HCT116 (cell line): ENCODE results near the gene MISP. TPM values are rescaled to one million over a fixed set of nuclear protein-coding genes. Genes with fewer than 3 reads are reported as not detected.

ENCODE experiments used
- ATAC-seq: fragments of 200-7000 bp; cut with Tn5 transposase; 2 replicates; pipeline ENCODE4 v1.9.1; 2020; ENCODE audit warnings: mild to moderate bottlenecking, moderate library complexity
- BruUV-seq: library from RNA; stranded (reverse); fragments of 400-500 nt; replicated peaks from 2 replicates; lab custom pipeline; 2021; lab: Mats Ljungman, UMichigan
- CTCF ChIA-PET: fragments of 300-600 bp; sonication (Branson Sonifier 250); formaldehyde crosslinking; loops from one replicate; lab custom pipeline; 2021; ENCODE audit warnings: antibody characterized with exemption; lab: Charles Lee
- POLR2A ChIA-PET: fragments of 300-600, 350-600 bp; sonication (Branson Sonifier 250); formaldehyde crosslinking; loops from one replicate; lab custom pipeline; 2021; ENCODE audit warnings: antibody characterized with exemption; lab: Charles Lee
- RAD21 ChIA-PET, 2 experiments: fragments of 300-600 bp; sonication (Branson Sonifier 250); formaldehyde crosslinking; loops; one replicate each; lab custom pipeline; 2023; ENCODE audit warnings: low total read pairs in 2 of 2; ENCODE audit not compliant: uncharacterized antibody in 2 of 2, unreplicated experiment in 2 of 2, low non-redundant PET in 1 of 2; lab: Charles Lee
- DNase-seq: peaks from one replicate; pipeline ENCODE4 v3.0.0-alpha.2; 2010; ENCODE audit warnings: low read depth, low spot score
- H2AFZ ChIP-seq: fragments of 200-600 bp; shearing (Covaris generic), sonication (generic); 2 replicates; pipeline ENCODE4 v1.6.1; 2017; ENCODE audit warnings: low read depth, mixed run types, mixed read lengths, antibody characterized with exemption, low read length; ENCODE audit not compliant: poor library complexity, severe bottlenecking
- H3K27ac ChIP-seq: 2 replicates; pipeline ENCODE4 v1.5.1; 2012; ENCODE audit warnings: low read depth, low read length
- H3K27me3 ChIP-seq: fragments of 200-600 bp; sonication (generic); 2 replicates; pipeline ENCODE4 v1.6.1; 2016; ENCODE audit warnings: mixed run types, low read length, mixed read lengths; ENCODE audit not compliant: insufficient read depth
- H3K36me3 ChIP-seq, 2 experiments: fragments of 200-500 bp in 1 of 2; fragments of 200-600 bp in 1 of 2; sonication (Bioruptor generic) in 1 of 2; sonication (generic) in 1 of 2; 2 replicates each; pipeline versions ENCODE4 v1.5.1 to v1.6.1; 2014 to 2016; ENCODE audit warnings: low read length in 2 of 2, inconsistent platforms in 1 of 2, mixed read lengths in 1 of 2, mixed run types in 1 of 2; ENCODE audit not compliant: insufficient read depth in 2 of 2, control insufficient read depth in 1 of 2
- H3K4me1 ChIP-seq, 2 experiments: fragments of 200-600 bp in 1 of 2; sonication (generic) in 1 of 2; 2 replicates each; pipeline versions ENCODE4 v1.5.1 to v1.6.1; 2012 to 2017; ENCODE audit warnings: low read length in 2 of 2, inconsistent platforms in 1 of 2, mild to moderate bottlenecking in 1 of 2, mixed read lengths in 1 of 2, mixed run types in 1 of 2, moderate library complexity in 1 of 2; ENCODE audit not compliant: insufficient read depth in 2 of 2, control insufficient read depth in 1 of 2
- H3K4me2 ChIP-seq: fragments of 200-600 bp; sonication (generic); 2 replicates; pipeline ENCODE4 v1.6.1; 2017; ENCODE audit warnings: mixed run types, low read length, mixed read lengths
- H3K4me3 ChIP-seq, 2 experiments: fragments of 200-600 bp in 1 of 2; sonication (generic) in 1 of 2; replicated peaks in 1 of 2; 2 replicates each; pipeline ENCODE4 v1.5.1; 2011 to 2016; ENCODE audit warnings: low read length in 2 of 2, control low read depth in 1 of 2, low read depth in 1 of 2, mild to moderate bottlenecking in 1 of 2, mixed read lengths in 1 of 2, mixed run types in 1 of 2
- H3K79me2 ChIP-seq: fragments of 200-600 bp; sonication (generic); 2 replicates; pipeline ENCODE4 v1.6.1; 2017; ENCODE audit warnings: mild to moderate bottlenecking, mixed run types, low read length, moderate library complexity, mixed read lengths; ENCODE audit not compliant: insufficient read depth
- H3K9ac ChIP-seq: fragments of 200-600 bp; sonication (generic); 2 replicates; pipeline ENCODE4 v1.6.1; 2016; ENCODE audit warnings: low read length, mixed read lengths
- H3K9me2 ChIP-seq: fragments of 200-600 bp; sonication (generic), shearing (Covaris generic); 2 replicates; pipeline ENCODE4 v1.6.1; 2017; ENCODE audit warnings: mixed run types, mild to moderate bottlenecking, moderate library complexity; ENCODE audit not compliant: insufficient read depth
- H3K9me3 ChIP-seq, 2 experiments: fragments of 200-500 bp in 1 of 2; fragments of 200-600 bp in 1 of 2; sonication (Bioruptor generic) in 1 of 2; sonication (generic) in 1 of 2; 2 replicates each; pipeline ENCODE4 v1.6.1; 2014 to 2017; ENCODE audit warnings: low read length in 2 of 2, mixed read lengths in 2 of 2, inconsistent platforms in 1 of 2, low read depth in 1 of 2, mild to moderate bottlenecking in 1 of 2, mixed run types in 1 of 2, moderate library complexity in 1 of 2; ENCODE audit not compliant: control insufficient read depth in 1 of 2, insufficient read depth in 1 of 2
- H4K20me1 ChIP-seq: fragments of 200-600 bp; sonication (generic), shearing (Covaris generic); 2 replicates; pipeline ENCODE4 v1.6.1; 2017; ENCODE audit warnings: mixed run types, mild to moderate bottlenecking, moderate library complexity; ENCODE audit not compliant: insufficient read depth
- CBX3 ChIP-seq: IDR thresholded peaks from 2 replicates; pipeline ENCODE4 v1.6.1; 2012; ENCODE audit warnings: low read depth
- CEBPB ChIP-seq: IDR thresholded peaks from 2 replicates; pipeline ENCODE4 v1.6.1; 2012; ENCODE audit warnings: low read depth
- CTCF ChIP-seq, 3 experiments: fragments of 200-600 bp in 1 of 3; sonication (generic) in 1 of 3; IDR thresholded peaks in 2 of 3; conservative IDR thresholded peaks in 1 of 3; 2 replicates each; pipeline ENCODE4 v1.5.1; 2012 to 2017; ENCODE audit warnings: low read depth in 2 of 3, low read length in 2 of 3, antibody characterized with exemption in 1 of 3, borderline replicate concordance in 1 of 3, control low read depth in 1 of 3, mild to moderate bottlenecking in 1 of 3, mixed read lengths in 1 of 3, mixed run types in 1 of 3, moderate library complexity in 1 of 3; ENCODE audit not compliant: insufficient read depth in 1 of 3
- EGR1 ChIP-seq: IDR thresholded peaks from 2 replicates; pipeline ENCODE4 v1.6.1; 2012; ENCODE audit warnings: low read depth
- ELF1 ChIP-seq: IDR thresholded peaks from 2 replicates; pipeline ENCODE4 v1.6.1; 2012; ENCODE audit warnings: low read depth, borderline replicate concordance
- EZH2phosphoT487 ChIP-seq: fragments of 200-600 bp; IDR thresholded peaks from 2 replicates; pipeline ENCODE4 v1.6.1; 2018; ENCODE audit warnings: antibody characterized with exemption, borderline replicate concordance
- JUND ChIP-seq: IDR thresholded peaks from 2 replicates; pipeline ENCODE4 v1.6.1; 2012
- POLR2A ChIP-seq: IDR thresholded peaks from 2 replicates; pipeline ENCODE4 v1.7.0; 2011; ENCODE audit warnings: borderline replicate concordance; ENCODE audit not compliant: insufficient read depth, insufficient read length; ENCODE audit errors: extremely low read depth
- POLR2AphosphoS5 ChIP-seq: IDR thresholded peaks from 2 replicates; pipeline ENCODE4 v1.6.1; 2011; ENCODE audit warnings: mild to moderate bottlenecking, low read depth, low read length, moderate library complexity
- REST ChIP-seq: IDR thresholded peaks from 2 replicates; pipeline ENCODE4 v1.6.1; 2012; ENCODE audit warnings: low read depth
- SIN3A ChIP-seq: IDR thresholded peaks from 2 replicates; pipeline ENCODE4 v1.6.1; 2012; ENCODE audit warnings: low read depth
- SP1 ChIP-seq: IDR thresholded peaks from 2 replicates; pipeline ENCODE4 v1.6.1; 2012; ENCODE audit warnings: low read depth
- SRF ChIP-seq: IDR thresholded peaks from 2 replicates; pipeline ENCODE4 v1.6.1; 2012; ENCODE audit warnings: low read depth
- TCF7L2 ChIP-seq: IDR thresholded peaks from 2 replicates; pipeline ENCODE4 v1.7.0; 2011; ENCODE audit warnings: borderline replicate concordance, inconsistent platforms; ENCODE audit not compliant: insufficient read depth, insufficient read length; ENCODE audit errors: extremely low read depth
- YY1 ChIP-seq: IDR thresholded peaks from 2 replicates; pipeline ENCODE4 v1.6.1; 2011; ENCODE audit warnings: low read length, low read depth, moderate library complexity, mild to moderate bottlenecking; ENCODE audit not compliant: insufficient replicate concordance; ENCODE audit errors: extremely low read depth
- ZFX ChIP-seq: fragments of 450-650 bp; IDR thresholded peaks from 2 replicates; pipeline ENCODE4 v1.6.1; 2017
- ZNF274 ChIP-seq: fragments of 200-500 bp; sonication (Bioruptor generic); IDR thresholded peaks from 2 replicates; pipeline ENCODE4 v1.6.1; 2014; ENCODE audit warnings: mild to moderate bottlenecking, low read depth, low read length, inconsistent platforms
- intact Hi-C: fragments of 100-400 bp; cut with micrococcal nuclease; formaldehyde crosslinking; loops from 2 replicates; pipeline ENCODE4 v1.10.0; 2022
- total RNA-seq: library from RNA; stranded (reverse); gene quantifications from one replicate; pipeline ENCODE4 v1.2.1, GENCODE V29; 2021; ENCODE audit not compliant: unreplicated experiment
- TF ChIP-seq, protein P1 (sequence below): IDR thresholded peaks from 2 replicates; pipeline ENCODE4 v1.6.1; 2012
- TF ChIP-seq, protein P2 (sequence below): IDR thresholded peaks from 2 replicates; pipeline ENCODE4 v1.6.1; 2012

MISP gene
- total RNA-seq, 1 experiment from 2014 or later: 38.2 TPM

DNA sequence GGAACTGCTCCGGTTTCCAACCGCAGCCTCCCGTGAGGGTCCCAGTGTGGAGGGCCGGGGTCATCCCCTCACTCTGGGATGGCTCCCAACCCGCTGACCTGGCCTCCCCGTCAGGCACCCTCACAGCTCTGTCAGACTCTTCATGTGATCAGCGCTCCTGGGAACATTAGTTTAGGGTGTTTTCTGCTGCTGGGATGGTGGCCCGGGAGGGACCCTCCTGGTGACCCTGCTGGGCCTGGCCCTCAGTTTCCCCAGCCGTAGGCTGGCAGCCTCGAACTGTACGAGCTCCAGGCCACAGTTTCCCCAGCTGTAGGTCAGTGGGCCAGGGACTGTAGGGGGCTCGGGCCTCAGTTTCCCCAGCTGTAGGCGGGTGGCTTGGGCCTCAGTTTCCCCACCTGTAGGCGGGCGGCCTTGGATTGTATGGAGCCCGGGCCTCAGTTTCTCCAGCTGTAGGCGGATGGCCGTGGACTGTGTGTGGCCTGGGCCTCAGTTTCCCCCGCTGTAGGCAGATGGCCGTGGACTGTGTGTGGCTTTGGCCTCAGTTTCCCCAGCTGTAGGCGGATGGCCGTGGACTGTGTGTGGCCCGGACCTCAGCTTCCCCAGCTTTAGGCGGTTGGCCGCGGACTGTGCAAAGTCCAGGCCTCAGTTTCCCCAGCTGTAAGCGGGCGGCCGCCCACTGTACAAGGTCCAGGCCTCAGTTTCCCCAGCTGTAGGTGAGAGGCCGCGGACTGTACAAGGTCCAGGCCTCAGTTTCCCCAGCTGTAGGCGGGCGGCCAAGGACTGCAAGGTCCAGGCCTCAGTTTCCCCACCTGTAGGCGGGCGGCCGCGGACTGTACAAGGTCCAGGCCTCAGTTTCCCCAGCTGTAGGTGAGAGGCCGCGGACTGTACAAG, 45.0 kb downstream of the MISP start:
- CTCF ChIA-PET: no interaction called here
- H3K4me2 ChIP-seq: peak overlapping the region; percentile 95
- intact Hi-C loops: loop anchor here (2.0 to 10.0 kb wide), 2 partner anchors 133 to 449 kb away; partner anchors contain the start of genes ATP5F1D, MIDN and RNF126

More for the DNA sequence above, 45.0 kb downstream of the MISP start:
- Histone ChIP-seq H3K4me3 (peak overlapping the region; percentile 72 to 83), H4K20me1 (peaks cover 23% of the 10 kb centered on the region; the same call in 1 of the 2 replicates), H3K9me2 (no peaks in the 10 kb centered on the region), H3K79me2 (peaks cover 32% of the 10 kb centered on the region), H3K36me3 (peaks cover 9 to 26% of the 10 kb centered on the region in 2 experiments; a peak in 2 of 4 replicates), H2AFZ (no peak overlapping the region), H3K27me3 (no peaks in the 10 kb centered on the region), H3K27ac (peak overlapping the region; percentile 96), H3K9ac (peak overlapping the region; percentile 87), H3K4me1 (peaks cover 17 to 28% of the 10 kb centered on the region in 2 experiments), H3K9me3 (no peaks in the 10 kb centered on the region)
- RAD21 ChIA-PET: no interaction called here
- ATAC-seq (no peak), DNase-seq (no peak)
- POLR2A ChIA-PET: interaction anchor here (0.6 to 1.3 kb wide), 3 partner anchors 11 to 179 kb away, joined by 3 to 4 read pairs (median 3); no protein-coding TSS in a partner anchor
- no TSS peak for BruUV-seq
- TF ChIP-seq TCF7L2 (no peak), ZFX (no peak), SP1 (no peak), JUND (no peak), ELF1 (no peak), POLR2A (no peak), EZH2phosphoT487 (no peak), ZNF274 (no peak), YY1 (no peak), EGR1 (no peak), CBX3 (no peak), POLR2AphosphoS5 (no peak; the same call in 1 of the 2 replicates), SRF (no peak), CTCF (IDR thresholded peaks at IDR 0.05 in 2 of 3, conservative IDR thresholded peaks at IDR 0.05 in 1 of 3; ENCODE audit: borderline replicate concordance in 1 of 3, insufficient read depth in 1 of 3, low read depth in 2 of 3, low read length in 2 of 3) (no peak), SIN3A (no peak), REST (no peak), CEBPB (no peak)
- TF ChIP-seq, protein P1, sequence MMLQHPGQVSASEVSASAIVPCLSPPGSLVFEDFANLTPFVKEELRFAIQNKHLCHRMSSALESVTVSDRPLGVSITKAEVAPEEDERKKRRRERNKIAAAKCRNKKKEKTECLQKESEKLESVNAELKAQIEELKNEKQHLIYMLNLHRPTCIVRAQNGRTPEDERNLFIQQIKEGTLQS: no peak
- TF ChIP-seq, protein P2, sequence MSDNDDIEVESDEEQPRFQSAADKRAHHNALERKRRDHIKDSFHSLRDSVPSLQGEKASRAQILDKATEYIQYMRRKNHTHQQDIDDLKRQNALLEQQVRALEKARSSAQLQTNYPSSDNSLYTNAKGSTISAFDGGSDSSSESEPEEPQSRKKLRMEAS: no peak
